ENCODE data around the gene MITF. TPM values are rescaled to one million over a fixed set of nuclear protein-coding genes. Genes with fewer than 3 reads are reported as not detected.

The MITF gene
- polyA plus RNA-seq, 1 donor from 2014 or later, result not detected

DNA sequence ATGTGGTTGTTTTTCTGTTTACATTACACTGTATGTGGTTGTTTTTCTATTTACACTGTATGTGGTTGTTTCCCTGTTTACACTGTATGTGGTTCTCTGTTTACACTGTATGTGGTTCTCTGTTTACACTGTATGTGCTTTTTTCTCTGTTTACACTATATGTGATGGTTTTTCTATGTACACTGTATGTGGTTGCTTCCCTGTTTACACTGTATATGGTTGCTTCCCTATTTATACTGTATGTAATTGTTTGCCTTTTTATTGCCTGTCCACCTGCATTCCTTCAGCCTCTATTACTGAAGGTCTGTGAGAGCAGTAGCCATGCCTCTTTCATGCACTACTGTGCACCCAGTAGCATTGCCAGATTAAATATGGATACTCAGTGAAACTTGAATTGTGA, 94.3 kb downstream of the MITF start:
- H3K9me2 ChIP-seq (ENCODE audit: insufficient read depth, low read length), result no peaks in the 10 kb centered on the region
- H3K36me3 ChIP-seq (ENCODE audit: insufficient read depth, low read length), result no peaks in the 10 kb centered on the region
- no peak overlapping the region for H3K9ac ChIP-seq (ENCODE audit: low read length)
- H4K20me1 ChIP-seq (ENCODE audit: insufficient read depth), result no peaks in the 10 kb centered on the region
- H3K4me3 ChIP-seq (ENCODE audit: low read length), result no peak overlapping the region
- no peaks in the 10 kb centered on the region for H3K9me3 ChIP-seq (ENCODE audit: low read length)
- no peaks in the 10 kb centered on the region for H3K27me3 ChIP-seq (ENCODE audit: insufficient read depth, low read depth, low read length)
- TF ChIP-seq EP300 (conservative IDR thresholded peaks at IDR 0.05; ENCODE audit: poor library complexity, severe bottlenecking) (no peak), TAF1 (IDR thresholded peaks at IDR 0.05; ENCODE audit: low read depth) (no peak), MXI1 (conservative IDR thresholded peaks at IDR 0.05; ENCODE audit: poor library complexity, severe bottlenecking) (no peak), RAD21 (conservative IDR thresholded peaks at IDR 0.05) (no peak)
- TF ChIP-seq, protein P1, sequence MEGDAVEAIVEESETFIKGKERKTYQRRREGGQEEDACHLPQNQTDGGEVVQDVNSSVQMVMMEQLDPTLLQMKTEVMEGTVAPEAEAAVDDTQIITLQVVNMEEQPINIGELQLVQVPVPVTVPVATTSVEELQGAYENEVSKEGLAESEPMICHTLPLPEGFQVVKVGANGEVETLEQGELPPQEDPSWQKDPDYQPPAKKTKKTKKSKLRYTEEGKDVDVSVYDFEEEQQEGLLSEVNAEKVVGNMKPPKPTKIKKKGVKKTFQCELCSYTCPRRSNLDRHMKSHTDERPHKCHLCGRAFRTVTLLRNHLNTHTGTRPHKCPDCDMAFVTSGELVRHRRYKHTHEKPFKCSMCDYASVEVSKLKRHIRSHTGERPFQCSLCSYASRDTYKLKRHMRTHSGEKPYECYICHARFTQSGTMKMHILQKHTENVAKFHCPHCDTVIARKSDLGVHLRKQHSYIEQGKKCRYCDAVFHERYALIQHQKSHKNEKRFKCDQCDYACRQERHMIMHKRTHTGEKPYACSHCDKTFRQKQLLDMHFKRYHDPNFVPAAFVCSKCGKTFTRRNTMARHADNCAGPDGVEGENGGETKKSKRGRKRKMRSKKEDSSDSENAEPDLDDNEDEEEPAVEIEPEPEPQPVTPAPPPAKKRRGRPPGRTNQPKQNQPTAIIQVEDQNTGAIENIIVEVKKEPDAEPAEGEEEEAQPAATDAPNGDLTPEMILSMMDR (IDR thresholded peaks at IDR 0.05; ENCODE audit: poor library complexity, severe bottlenecking), result no peak
- TF ChIP-seq, protein P2, sequence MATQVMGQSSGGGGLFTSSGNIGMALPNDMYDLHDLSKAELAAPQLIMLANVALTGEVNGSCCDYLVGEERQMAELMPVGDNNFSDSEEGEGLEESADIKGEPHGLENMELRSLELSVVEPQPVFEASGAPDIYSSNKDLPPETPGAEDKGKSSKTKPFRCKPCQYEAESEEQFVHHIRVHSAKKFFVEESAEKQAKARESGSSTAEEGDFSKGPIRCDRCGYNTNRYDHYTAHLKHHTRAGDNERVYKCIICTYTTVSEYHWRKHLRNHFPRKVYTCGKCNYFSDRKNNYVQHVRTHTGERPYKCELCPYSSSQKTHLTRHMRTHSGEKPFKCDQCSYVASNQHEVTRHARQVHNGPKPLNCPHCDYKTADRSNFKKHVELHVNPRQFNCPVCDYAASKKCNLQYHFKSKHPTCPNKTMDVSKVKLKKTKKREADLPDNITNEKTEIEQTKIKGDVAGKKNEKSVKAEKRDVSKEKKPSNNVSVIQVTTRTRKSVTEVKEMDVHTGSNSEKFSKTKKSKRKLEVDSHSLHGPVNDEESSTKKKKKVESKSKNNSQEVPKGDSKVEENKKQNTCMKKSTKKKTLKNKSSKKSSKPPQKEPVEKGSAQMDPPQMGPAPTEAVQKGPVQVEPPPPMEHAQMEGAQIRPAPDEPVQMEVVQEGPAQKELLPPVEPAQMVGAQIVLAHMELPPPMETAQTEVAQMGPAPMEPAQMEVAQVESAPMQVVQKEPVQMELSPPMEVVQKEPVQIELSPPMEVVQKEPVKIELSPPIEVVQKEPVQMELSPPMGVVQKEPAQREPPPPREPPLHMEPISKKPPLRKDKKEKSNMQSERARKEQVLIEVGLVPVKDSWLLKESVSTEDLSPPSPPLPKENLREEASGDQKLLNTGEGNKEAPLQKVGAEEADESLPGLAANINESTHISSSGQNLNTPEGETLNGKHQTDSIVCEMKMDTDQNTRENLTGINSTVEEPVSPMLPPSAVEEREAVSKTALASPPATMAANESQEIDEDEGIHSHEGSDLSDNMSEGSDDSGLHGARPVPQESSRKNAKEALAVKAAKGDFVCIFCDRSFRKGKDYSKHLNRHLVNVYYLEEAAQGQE (IDR thresholded peaks at IDR 0.05; ENCODE audit: borderline replicate concordance), result no peak
- H3F3A ChIP-seq (ENCODE audit: insufficient read depth, low read length, poor library complexity, severe bottlenecking), result no peaks in the 10 kb centered on the region
- no peak overlapping the region for H3K4me2 ChIP-seq (ENCODE audit: low read length)
- no peak overlapping the region for H3K27ac ChIP-seq (ENCODE audit: low read length)
- H3K79me2 ChIP-seq (replicated peaks; ENCODE audit: insufficient read depth, low read length), result no peaks in the 10 kb centered on the region
- H2AFZ ChIP-seq (ENCODE audit: low read depth, low read length), result no peak overlapping the region

DNA sequence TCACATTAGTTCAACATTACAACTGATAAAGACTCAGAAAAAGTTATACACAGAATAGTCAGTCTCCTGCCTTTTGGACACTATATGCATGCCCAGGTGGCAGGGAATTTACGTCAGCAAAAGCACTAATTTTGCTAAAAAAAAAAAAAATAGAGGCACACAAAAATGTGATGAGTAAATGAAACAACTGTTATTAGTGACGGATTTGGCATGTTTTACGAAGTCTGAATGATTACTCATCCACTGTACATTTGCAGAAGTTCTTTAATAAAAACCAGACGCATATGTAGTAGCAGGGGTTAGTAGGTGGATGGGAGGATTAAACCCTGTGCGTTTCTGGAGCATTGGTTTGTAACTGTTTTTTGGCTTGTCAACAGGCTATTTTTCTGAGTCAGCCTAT, 99.0 kb downstream of the MITF start:
- Histone ChIP-seq H3K9me3 (ENCODE audit: low read length) (no peaks in the 10 kb centered on the region), H3K9me2 (ENCODE audit: insufficient read depth, low read length) (no peaks in the 10 kb centered on the region), H3K36me3 (ENCODE audit: insufficient read depth, low read length) (no peaks in the 10 kb centered on the region), H3K27me3 (ENCODE audit: insufficient read depth, low read depth, low read length) (no peaks in the 10 kb centered on the region), H3F3A (ENCODE audit: insufficient read depth, low read length, poor library complexity, severe bottlenecking) (no peaks in the 10 kb centered on the region), H3K4me2 (ENCODE audit: low read length) (no peak overlapping the region), H3K4me3 (ENCODE audit: low read length) (no peak overlapping the region), H3K9ac (ENCODE audit: low read length) (no peak overlapping the region), H3K27ac (ENCODE audit: low read length) (no peak overlapping the region), H4K20me1 (ENCODE audit: insufficient read depth) (no peaks in the 10 kb centered on the region), H3K79me2 (replicated peaks; ENCODE audit: insufficient read depth, low read length) (no peaks in the 10 kb centered on the region), H2AFZ (ENCODE audit: low read depth, low read length) (no peak overlapping the region)
- TF ChIP-seq RAD21 (conservative IDR thresholded peaks at IDR 0.05), result no peak
- TF ChIP-seq, protein P1 (IDR thresholded peaks at IDR 0.05; ENCODE audit: poor library complexity, severe bottlenecking), result no peak
- TF ChIP-seq EZH2 (IDR thresholded peaks at IDR 0.05; ENCODE audit: borderline replicate concordance, insufficient read depth, low read length, poor library complexity, severe bottlenecking), result no peak
- no peak for TF ChIP-seq TAF1 (IDR thresholded peaks at IDR 0.05; ENCODE audit: low read depth)
- no peak for TF ChIP-seq EP300 (conservative IDR thresholded peaks at IDR 0.05; ENCODE audit: poor library complexity, severe bottlenecking)
- no peak for TF ChIP-seq POLR2AphosphoS5 (IDR thresholded peaks at IDR 0.05)
- TF ChIP-seq MXI1 (conservative IDR thresholded peaks at IDR 0.05; ENCODE audit: poor library complexity, severe bottlenecking), result no peak
- TF ChIP-seq, protein P2 (IDR thresholded peaks at IDR 0.05; ENCODE audit: borderline replicate concordance), result no peak
- no peak for TF ChIP-seq SMC3 (conservative IDR thresholded peaks at IDR 0.05; ENCODE audit: poor library complexity)
